Measurements from ENCODE around the gene TMEM131L. TPM values are rescaled to one million over a fixed set of nuclear protein-coding genes. Genes with fewer than 3 reads are reported as not detected.

Gene TMEM131L
- total RNA-seq, 1 donor from 2014 or later = 6.4 TPM

DNA sequence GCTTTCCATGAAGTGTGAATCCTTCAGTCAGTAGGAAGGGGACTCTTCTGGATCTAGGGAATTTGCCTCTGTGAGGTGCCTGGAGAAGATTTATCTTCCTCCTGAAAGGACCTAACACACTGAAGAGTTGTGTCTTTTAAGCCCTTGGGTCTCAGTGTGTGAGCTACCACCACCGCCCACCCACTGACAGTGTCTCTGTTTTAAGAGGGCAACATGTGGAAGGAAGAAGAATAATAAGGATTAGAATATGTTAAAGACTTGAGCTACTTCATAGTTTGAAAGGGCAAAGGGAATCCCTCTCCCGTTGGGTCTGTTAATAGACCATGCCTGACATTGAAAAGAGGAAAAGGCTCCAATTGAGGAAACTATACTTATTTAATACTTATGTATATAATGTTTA lies 153.7 kb downstream of the TMEM131L start:
- H3K4me1 Mint-ChIP-seq (ENCODE audit: unreplicated experiment) = peaks cover 38% of the 10 kb centered on the region

GRCh38 chr4:153620352-153620751 lies 154.2 kb downstream of the TMEM131L start:
- DNase-seq (ENCODE audit: extremely low spot score, unreplicated experiment) = no peak
- Mint-ChIP-seq H3K4me1 (ENCODE audit: unreplicated experiment) (peaks cover 38% of the 10 kb centered on the region), H3K27ac (ENCODE audit: unreplicated experiment) (peak overlapping the region; percentile 75), H3K27me3 (ENCODE audit: unreplicated experiment) (no peaks in the 10 kb centered on the region), H3K36me3 (ENCODE audit: unreplicated experiment) (peaks cover 11% of the 10 kb centered on the region), H3K4me3 (ENCODE audit: unreplicated experiment) (peak overlapping the region; percentile 30), H3K9me3 (ENCODE audit: unreplicated experiment) (no peaks in the 10 kb centered on the region)
- no peak for TF ChIP-seq CTCF (IDR thresholded peaks at IDR 0.05)

More for the DNA sequence above, 153.7 kb downstream of the TMEM131L start:
- peak overlapping the region; percentile 65 for H3K27ac Mint-ChIP-seq (ENCODE audit: unreplicated experiment)
- H3K27me3 Mint-ChIP-seq (ENCODE audit: unreplicated experiment) = no peaks in the 10 kb centered on the region
- no peak overlapping the region for H3K4me3 Mint-ChIP-seq (ENCODE audit: unreplicated experiment)
- no peak for TF ChIP-seq CTCF (IDR thresholded peaks at IDR 0.05)
- no peaks in the 10 kb centered on the region for H3K9me3 Mint-ChIP-seq (ENCODE audit: unreplicated experiment)
- H3K36me3 Mint-ChIP-seq (ENCODE audit: unreplicated experiment) = peaks cover 16% of the 10 kb centered on the region
- DNase-seq (ENCODE audit: extremely low spot score, unreplicated experiment) = no peak

- no peak for TF ChIP-seq CTCF (IDR thresholded peaks at IDR 0.05)
- Mint-ChIP-seq H3K9me3 (ENCODE audit: unreplicated experiment) (no peaks in the 10 kb centered on the region), H3K4me3 (ENCODE audit: unreplicated experiment) (no peak overlapping the region), H3K4me1 (ENCODE audit: unreplicated experiment) (peaks cover 35% of the 10 kb centered on the region), H3K27ac (ENCODE audit: unreplicated experiment) (no peak overlapping the region), H3K36me3 (ENCODE audit: unreplicated experiment) (peaks cover 13% of the 10 kb centered on the region), H3K27me3 (ENCODE audit: unreplicated experiment) (no peaks in the 10 kb centered on the region)
- no peak for DNase-seq (ENCODE audit: extremely low spot score, unreplicated experiment)
Observed at GRCh38 chr4:153622093-153622492, 155.9 kb downstream of the TMEM131L start.

GRCh38 chr4:153622778-153623240 lies 156.6 kb downstream of the TMEM131L start:
- Mint-ChIP-seq H3K36me3 (ENCODE audit: unreplicated experiment) (peaks cover 18% of the 10 kb centered on the region), H3K9me3 (ENCODE audit: unreplicated experiment) (no peaks in the 10 kb centered on the region), H3K27ac (ENCODE audit: unreplicated experiment) (peak overlapping the region; percentile 14), H3K4me1 (ENCODE audit: unreplicated experiment) (peaks cover 35% of the 10 kb centered on the region), H3K27me3 (ENCODE audit: unreplicated experiment) (no peaks in the 10 kb centered on the region), H3K4me3 (ENCODE audit: unreplicated experiment) (no peak overlapping the region)
- TF ChIP-seq CTCF (IDR thresholded peaks at IDR 0.05) = no peak
- DNase-seq (ENCODE audit: extremely low spot score, unreplicated experiment) = no peak

DNA sequence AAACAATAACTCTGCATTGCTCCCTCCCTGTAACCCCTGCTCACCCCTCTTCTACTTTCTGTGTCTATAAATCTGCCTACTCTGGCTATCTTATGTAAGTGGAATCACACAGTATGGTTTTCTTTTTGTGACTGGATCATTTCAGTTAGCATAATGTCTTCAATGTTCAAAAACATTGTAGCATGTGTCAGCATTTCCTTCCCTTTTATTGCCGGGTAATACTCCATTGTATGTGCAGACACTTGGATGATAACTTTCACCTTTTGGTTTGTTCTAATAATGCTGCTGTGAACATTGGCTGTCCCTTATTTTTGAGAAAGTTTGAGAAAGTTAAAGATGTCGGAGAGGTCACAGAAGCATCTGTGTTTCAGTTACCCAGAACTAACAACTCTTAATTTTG lies 157.3 kb downstream of the TMEM131L start:
- DNase-seq (ENCODE audit: extremely low spot score, unreplicated experiment) = no peak
- Mint-ChIP-seq H3K4me1 (ENCODE audit: unreplicated experiment) (peaks cover 35% of the 10 kb centered on the region), H3K9me3 (ENCODE audit: unreplicated experiment) (no peaks in the 10 kb centered on the region), H3K27me3 (ENCODE audit: unreplicated experiment) (no peaks in the 10 kb centered on the region), H3K36me3 (ENCODE audit: unreplicated experiment) (peaks cover 20% of the 10 kb centered on the region), H3K27ac (ENCODE audit: unreplicated experiment) (no peak overlapping the region), H3K4me3 (ENCODE audit: unreplicated experiment) (no peak overlapping the region)
- TF ChIP-seq CTCF (IDR thresholded peaks at IDR 0.05) = no peak
